Kidney capillary endothelial cell (primary cell): ENCODE data around the gene ADORA2A.

Experiments used
- DNase-seq: peaks from one replicate; pipeline ENCODE4 v3.0.0-alpha.2; 2018; ENCODE audit warnings: low spot score

ADORA2A gene

DNA sequence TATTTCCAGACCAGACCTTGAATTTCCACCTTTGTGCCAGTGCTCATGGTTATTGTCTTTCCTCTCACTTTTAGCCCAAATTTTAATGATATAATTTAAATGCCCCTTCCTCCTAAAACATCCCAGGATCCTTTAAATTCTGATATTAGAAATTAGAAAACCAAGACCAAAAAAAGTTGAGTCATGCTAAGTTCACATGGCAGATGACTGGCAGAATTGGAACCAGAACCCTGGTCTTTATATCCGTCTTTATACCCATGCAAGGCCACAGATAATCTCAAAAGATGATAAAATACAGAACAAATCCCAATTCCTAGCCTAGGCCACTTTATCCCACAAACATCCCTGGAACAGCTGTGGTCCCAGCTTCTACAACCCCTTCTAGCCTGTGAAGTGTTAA is 26.5 kb downstream of the ADORA2A start:
- no peak for DNase-seq

DNA sequence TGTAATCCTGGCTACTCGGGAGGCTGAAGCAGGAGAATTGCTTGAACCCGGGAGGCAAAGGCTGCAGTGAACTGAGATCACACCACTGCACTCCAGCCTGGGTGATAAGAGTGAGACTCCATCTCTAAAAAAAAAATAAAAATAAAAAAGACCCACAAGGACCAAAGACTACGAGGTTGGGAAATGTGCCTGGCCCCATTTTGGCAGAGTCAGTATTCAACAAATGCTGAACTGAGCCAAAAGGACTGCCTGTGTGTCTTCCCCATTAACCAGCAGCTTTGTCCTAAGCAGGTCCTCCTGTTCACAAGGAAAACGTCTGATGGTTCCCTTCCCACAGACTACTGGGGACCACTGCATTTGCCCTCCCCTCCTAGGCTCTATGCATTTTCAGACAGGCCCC is 27.6 kb downstream of the ADORA2A start:
- no peak for DNase-seq

DNA sequence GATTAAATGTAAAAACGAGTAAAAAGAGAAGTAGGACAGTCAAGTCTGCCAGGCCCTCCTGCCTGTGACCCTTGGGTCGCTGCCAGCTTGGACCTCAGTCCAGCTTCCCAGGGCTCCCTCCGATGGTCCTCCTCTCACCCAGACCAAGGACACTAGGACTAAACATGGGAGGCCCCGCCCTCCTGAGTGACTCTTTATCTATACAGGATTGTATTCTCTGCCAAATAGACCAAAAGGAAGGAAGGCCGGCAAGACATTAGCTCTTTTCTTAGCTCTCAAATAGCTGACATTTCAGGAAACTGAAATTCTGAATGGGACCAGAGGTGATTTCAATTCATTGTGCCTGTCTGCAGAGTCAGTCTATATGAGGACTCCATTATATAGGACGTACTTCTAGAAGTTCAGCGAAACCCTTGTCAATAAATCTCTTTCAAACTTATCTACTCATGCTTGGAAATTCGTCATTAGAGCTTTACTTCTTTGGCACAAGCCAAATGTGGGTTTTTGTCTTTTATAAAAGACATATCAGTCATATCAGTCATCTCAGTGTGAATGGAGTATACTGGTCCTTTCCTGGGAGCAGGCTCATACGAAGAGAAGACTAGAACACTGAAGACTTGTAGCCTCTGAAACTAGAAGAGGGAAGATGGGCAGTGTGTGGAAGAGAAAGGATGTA is 28.5 kb downstream of the ADORA2A start:
- no peak for DNase-seq

DNA sequence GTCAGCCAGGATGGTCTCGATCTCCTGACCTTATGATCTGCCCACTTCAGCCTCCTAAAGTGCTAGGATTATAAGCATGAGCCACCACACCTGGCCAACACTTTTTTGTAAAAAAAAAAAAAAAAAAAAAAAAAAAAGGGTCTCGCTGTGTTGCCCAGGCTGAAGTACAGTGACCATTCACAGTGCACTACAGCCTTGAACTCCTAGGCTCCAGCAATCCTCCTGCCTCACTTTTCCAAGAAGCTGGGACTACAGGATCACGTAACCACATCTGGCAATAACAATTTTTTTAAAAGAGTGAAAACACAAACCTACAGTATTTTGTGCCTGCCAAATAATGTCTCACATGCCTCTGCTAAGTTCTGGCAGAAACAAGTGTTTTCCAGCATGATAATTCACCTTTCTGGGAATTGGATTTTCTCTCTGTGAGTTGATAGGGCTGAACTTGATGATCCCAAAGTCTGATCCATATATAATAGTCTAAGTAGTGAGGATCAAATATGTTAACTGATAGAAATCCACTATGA is 30.6 kb downstream of the ADORA2A start:
- no peak for DNase-seq

DNA sequence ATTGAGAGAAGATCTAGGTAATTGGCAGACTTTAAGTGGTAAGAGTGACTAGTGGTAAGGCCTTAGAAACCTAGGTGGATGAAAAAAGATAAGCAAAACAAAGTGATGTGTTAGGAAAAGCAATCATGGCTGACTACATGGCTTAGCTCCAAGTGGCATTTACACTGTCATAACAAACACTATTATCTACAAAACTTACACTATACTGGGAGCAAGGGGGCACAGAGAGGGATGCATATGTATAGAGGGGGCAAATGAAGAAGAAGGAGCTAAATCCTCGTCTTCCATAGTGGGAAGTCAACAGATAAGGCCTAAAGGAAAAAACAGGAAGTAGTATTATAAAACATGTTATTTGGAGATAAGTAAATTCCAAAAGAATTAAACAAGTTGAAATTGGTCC is 32.5 kb downstream of the ADORA2A start:
- no peak for DNase-seq

DNA sequence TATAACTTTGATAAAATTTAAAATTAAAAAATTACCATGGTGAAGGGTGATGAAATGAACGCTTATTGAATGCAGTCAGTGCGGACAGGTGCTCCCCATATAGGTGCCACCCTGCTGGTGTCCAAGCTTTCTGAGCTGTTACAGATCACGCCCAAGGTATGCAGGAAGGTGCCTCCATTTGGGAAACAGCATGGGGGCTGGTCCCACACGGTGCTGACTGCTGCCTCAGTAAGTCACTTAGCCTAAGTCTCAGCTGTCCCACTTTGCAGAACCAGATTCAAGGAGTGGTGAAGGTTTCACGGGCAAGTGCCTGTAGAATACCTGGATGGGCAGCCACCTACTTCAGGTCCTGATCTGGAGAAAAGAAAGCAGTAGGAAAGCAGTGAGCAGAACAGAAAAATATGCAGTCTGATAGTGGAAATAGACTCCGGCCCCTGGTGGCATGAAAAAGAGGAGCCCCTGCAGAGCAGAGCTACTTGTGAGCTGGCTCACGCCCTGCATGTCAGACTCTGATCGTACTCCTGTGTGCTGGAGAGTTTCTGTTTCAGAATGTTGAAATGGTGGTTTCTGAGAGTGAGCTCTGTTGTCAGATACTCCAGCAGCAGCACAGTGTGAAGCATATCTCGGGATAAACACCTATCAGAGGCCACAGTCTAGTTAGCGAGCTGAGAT is 33.2 kb downstream of the ADORA2A start:
- no peak for DNase-seq

DNA sequence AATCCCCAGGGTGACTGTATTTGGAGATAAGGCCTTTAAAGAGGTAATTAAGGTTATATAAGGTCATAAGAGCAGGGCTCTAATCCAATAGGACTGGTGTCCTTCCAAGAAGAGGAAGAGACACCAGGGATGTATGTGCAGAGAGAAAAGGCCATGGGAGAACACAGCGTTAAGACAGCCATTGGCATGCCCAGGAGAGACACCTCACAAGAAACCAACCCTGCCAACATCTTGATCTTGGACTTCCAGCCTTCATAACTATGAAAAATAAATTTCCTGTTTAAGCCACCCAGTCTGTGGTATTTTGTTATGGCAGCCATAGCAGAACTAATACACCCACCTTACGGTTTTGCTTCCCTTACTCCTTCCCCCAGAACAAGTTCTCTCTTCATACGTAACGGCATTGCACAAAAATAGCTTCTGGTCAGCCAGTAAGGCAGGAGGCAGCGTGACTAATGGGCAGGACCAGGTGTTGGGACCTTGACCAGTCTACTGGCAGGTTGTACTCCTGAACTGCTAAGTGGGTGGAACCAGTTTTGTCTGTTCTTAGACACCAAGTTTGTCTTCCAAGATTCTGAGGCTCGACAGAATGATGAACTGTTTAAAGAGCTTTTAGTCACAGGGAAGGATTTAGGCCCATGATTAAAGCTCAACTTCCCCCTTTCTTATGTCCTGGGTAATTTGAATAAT is 35.8 kb downstream of the ADORA2A start:
- no peak for DNase-seq

GRCh38 chr22:24465566-24465965 is 38.2 kb downstream of the ADORA2A start:
- peak; percentile 40 for DNase-seq

GRCh38 chr22:24465975-24466374 is 38.6 kb downstream of the ADORA2A start:
- no peak for DNase-seq

DNA sequence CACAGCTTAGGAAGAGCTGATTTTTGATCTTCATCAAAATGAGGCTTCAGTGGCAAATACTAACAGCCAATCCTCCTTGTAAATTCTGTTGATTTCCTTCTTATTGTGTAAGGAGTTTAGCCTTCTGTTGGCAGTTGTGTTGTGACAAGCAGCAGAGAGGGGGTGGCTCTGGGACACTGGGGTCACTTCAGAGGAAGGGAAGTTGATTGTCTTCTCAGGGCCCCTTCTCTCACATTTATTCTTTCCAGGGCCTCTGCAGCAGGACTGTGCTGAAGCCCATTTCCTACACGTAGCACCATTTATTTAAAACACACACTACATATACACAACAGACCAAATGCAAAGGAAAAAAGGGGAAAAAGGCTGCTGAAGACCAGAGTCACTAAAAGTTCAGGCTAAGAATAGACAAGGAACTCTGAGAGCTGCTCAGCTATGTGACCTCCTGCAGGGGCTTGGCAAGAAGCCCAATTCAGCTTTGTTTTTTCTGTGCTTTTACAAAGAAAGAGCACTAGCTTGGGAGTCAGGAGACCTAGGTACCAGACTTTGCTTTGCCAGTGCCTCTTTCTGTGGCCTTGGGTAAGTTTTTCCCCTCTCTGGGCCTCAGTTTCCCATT is 39.4 kb downstream of the ADORA2A start:
- DNase-seq = peak; percentile 63

DNA sequence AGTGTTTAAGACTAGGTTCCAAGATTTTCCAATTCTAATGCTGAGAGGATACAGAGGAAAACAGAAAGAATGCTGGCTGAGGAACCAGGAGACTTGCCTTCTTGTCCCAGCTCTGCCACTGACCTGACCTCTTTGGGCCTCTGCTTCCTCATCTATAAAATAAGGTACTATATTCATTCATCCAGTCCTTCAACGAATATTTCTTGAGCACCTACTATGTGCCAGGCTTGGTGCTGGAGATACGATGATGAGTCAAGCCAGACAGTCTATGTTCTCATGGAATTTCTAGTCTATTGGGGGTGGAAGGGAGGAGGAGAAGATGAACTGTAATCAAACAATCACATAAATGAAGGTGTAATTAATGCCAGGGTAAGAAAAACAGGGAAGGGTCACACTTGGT is 39.9 kb downstream of the ADORA2A start:
- DNase-seq = no peak

GRCh38 chr22:24471570-24471969 is 44.2 kb downstream of the ADORA2A start:
- no peak for DNase-seq

DNA sequence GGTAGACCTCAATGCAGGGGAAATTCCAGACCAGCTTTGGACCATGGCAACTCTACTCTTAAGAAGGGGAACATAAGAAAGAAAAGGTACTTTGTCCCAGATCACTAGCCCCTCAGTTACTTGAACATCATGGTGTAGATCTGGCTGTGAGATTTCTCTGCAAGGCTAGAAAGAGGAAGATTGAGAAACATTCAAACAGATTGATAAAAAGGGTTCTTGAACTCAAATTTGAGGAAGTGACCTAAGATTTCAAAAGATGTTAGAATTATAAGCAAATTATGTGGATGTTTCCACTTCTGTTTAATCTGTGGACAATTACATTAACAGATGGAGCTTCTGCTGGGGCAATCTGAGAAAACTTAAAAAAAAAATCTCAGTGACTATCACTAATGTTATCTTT is 45.9 kb downstream of the ADORA2A start:
- no peak for DNase-seq

GRCh38 chr22:24474221-24474620 is 46.8 kb downstream of the ADORA2A start:
- no peak for DNase-seq

- no peak for DNase-seq
These were observed 47.4 kb downstream of the ADORA2A start for GRCh38 chr22:24474649-24475255.

DNA sequence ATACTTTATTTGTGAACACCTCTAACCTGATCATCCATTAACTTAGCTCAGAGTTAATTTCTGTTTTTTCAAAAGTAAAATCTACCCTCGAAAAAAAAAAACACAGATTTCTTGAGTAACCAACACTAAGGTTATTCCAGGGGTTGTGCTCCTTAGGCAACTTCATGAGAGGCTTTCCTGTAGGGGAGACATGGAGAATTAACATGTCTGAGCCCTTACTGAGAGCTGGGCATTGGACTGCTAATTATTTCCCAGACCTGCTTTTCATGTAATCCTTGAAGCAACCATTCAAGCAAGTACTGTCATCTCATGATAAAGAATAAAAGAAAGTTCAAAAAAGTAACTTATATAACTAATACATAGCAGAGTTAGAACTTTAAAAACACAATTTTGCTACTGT is 54.2 kb downstream of the ADORA2A start:
- no peak for DNase-seq

GRCh38 chr22:24482575-24482974 is 55.2 kb downstream of the ADORA2A start:
- DNase-seq = no peak

GRCh38 chr22:24482998-24483397 is 55.6 kb downstream of the ADORA2A start:
- DNase-seq = no peak

DNA sequence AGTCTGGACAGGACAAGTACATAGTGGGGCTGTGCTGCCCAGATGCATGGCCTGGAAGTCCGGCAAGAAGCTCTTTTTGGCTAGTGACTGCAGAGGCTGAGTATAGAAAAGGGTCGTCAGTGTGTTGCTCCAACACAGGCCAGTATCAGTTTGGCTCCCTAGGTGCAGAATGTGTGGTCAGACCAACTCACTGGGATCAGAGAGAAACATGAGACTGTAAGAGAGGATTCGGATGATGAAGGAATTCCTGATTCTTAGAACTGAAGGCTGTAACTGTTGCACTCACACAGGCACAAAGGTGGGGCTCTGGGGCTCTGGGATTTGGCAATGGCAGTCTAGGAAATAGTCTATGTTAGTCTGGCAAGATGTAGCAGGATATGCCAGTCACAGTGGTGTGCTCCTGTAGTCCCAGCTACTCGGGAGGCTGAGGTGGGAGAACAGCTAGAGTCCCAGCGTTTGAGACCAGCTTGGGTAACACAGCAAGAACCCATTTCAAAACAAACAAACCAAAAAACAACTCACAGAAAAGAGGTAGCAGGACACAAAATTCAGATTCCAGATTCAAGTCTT is 56.7 kb downstream of the ADORA2A start:
- DNase-seq = no peak

DNA sequence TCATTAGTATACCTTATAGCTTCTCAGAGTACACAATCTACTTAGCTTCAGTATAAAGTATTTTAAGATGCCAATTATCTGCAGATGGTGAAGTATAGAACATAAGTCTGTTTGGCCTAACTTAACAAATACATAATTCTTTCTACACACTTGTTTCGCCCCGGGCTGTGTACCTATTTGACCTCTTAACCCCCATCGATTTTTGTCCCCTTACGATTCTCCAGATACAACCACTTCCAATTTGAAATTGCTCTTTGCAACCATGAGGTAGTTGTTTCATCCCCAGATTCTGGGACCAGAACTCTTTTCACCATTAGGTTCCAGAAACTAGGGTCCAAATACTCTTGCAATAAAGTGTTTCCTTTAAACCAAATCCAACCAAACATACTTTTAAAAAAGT is 57.8 kb downstream of the ADORA2A start:
- no peak for DNase-seq

GRCh38 chr22:24485608-24486007 is 58.2 kb downstream of the ADORA2A start:
- no peak for DNase-seq

DNA sequence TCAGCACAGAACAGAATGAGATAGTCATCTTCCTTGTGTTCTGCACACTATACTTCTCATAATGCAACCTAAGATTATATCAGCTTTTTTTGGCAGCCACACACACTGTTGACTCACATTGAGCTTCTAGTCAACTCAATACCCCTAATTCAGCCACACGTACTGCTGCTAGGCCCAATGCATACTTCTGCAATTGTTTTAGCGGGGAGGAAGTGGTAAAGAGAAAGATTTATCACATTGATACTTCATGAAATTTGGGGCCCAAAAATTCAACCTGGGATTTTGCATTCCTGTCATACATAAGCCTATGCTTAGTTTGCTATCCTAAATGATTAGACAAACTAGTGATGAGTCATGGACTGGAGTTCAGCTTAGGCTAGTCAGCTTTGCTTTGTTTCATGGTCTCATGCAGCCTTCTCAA is 59.1 kb downstream of the ADORA2A start:
- peak; percentile 62 for DNase-seq
